ENCODE data around the gene TEX13D. TPM values are rescaled to one million over a fixed set of nuclear protein-coding genes. Genes with fewer than 3 reads are reported as not detected.

The TEX13D gene
- total RNA-seq, 2 experiments from 2014 or later: not detected

- H3K4me1 Mint-ChIP-seq: peaks cover 48% of the 10 kb centered on the region
- H3K9me3 Mint-ChIP-seq (ENCODE audit: low read depth): no peaks in the 10 kb centered on the region
- H3K27ac Mint-ChIP-seq: peak overlapping the region; percentile 87
- peaks cover 19% of the 10 kb centered on the region for H3K36me3 Mint-ChIP-seq
- CTCF ChIA-PET: no interaction called here
- no peak for DNase-seq
- no peaks in the 10 kb centered on the region for H3K27me3 Mint-ChIP-seq
- peak overlapping the region; percentile 24 for H3K4me3 Mint-ChIP-seq
- no peak for ATAC-seq
Measured at GRCh38 chrX:124362761-124363160, 30.3 kb downstream of the TEX13D start.

DNA sequence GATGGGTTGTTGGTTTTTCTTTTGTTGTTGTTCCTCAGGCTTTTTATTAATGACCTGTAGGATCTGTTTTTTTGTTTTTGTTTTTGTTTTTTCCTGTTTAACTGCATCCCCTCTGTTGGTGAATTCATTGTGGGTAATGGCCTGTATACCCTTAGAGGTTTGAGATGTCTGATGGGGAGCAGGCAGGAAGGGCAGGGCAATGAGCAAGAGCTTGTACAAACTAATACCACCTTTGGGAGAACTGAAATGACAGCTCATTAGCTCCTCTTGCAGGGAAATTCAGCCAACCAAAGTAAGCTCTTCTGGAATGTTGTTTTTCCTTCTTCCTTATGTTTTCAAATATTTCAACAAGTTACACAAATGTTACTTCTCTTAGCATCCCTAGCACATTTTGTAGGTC is 37.3 kb downstream of the TEX13D start:
- CTCF ChIA-PET: interaction anchor here (0.9 kb wide), 1 partner anchor 152 kb away, joined by 3 read pairs; no protein-coding TSS in a partner anchor
- no peaks in the 10 kb centered on the region for H3K27me3 Mint-ChIP-seq
- DNase-seq (no peak), ATAC-seq (no peak)
- H3K4me3 Mint-ChIP-seq: no peak overlapping the region
- no peaks in the 10 kb centered on the region for H3K9me3 Mint-ChIP-seq (ENCODE audit: low read depth)
- peaks cover 36% of the 10 kb centered on the region for H3K36me3 Mint-ChIP-seq
- H3K4me1 Mint-ChIP-seq: peaks cover 33% of the 10 kb centered on the region
- H3K27ac Mint-ChIP-seq: peak overlapping the region; percentile 56

- Mint-ChIP-seq H3K4me3 (no peak overlapping the region), H3K4me1 (peaks cover 31% of the 10 kb centered on the region), H3K27ac (no peak overlapping the region), H3K9me3 (ENCODE audit: low read depth) (no peaks in the 10 kb centered on the region), H3K36me3 (peaks cover 36% of the 10 kb centered on the region), H3K27me3 (no peaks in the 10 kb centered on the region)
- ATAC-seq (no peak), DNase-seq (no peak)
- CTCF ChIA-PET: no interaction called here
Measured at GRCh38 chrX:124373348-124373747, 40.9 kb downstream of the TEX13D start.

DNA sequence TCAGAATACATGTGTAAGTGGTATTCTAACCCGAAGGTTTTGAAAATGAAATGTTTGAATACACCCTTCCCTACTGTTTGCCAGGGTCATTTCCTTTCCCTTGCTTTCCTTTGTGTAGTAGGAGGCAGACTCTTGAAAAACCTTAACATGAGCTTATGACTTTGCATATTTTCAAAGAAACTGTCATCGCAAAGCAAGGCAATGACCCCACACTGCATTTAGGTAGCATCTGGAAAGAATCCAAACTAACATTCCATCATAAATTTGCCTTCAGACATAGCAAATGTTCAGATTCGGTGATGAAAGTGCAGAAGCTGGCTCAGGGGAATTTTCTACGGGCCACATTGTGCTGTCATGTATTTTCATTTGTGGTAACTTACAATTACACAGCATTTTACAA is 46.2 kb downstream of the TEX13D start:
- CTCF ChIA-PET: no interaction called here
- Mint-ChIP-seq H3K27me3 (no peaks in the 10 kb centered on the region), H3K36me3 (peaks cover 24% of the 10 kb centered on the region), H3K9me3 (ENCODE audit: low read depth) (no peaks in the 10 kb centered on the region), H3K27ac (no peak overlapping the region), H3K4me1 (peaks cover 14% of the 10 kb centered on the region), H3K4me3 (no peak overlapping the region)
- no peak for ATAC-seq
- no peak for DNase-seq

DNA sequence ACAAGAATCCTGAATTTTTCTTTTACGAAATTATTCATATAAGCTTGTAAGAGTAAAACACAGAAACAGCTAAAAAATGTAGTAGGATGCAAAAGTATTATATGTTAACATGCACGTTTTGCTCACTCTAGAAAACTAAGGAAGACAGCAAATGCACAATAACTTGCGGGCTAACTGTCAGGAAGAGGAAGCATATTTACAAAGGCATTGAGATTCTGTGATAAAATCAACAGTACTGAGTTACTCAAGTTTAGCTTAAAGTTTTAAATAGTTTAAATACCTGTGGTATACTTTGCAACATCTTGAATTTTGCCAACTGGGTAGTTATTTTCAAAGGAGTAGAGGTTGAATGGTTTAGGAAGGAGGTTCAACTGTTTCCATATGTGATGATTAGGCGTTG is 50.9 kb downstream of the TEX13D start:
- Mint-ChIP-seq H3K27ac (peak overlapping the region; percentile 32), H3K4me1 (peaks cover 2% of the 10 kb centered on the region), H3K4me3 (no peak overlapping the region), H3K27me3 (no peaks in the 10 kb centered on the region), H3K36me3 (peaks cover 23% of the 10 kb centered on the region), H3K9me3 (ENCODE audit: low read depth) (no peaks in the 10 kb centered on the region)
- no peak for ATAC-seq
- CTCF ChIA-PET: interaction anchor here (1.6 kb wide), 1 partner anchor 10 kb away, joined by 3 read pairs; no protein-coding TSS in a partner anchor
- no peak for DNase-seq

DNA sequence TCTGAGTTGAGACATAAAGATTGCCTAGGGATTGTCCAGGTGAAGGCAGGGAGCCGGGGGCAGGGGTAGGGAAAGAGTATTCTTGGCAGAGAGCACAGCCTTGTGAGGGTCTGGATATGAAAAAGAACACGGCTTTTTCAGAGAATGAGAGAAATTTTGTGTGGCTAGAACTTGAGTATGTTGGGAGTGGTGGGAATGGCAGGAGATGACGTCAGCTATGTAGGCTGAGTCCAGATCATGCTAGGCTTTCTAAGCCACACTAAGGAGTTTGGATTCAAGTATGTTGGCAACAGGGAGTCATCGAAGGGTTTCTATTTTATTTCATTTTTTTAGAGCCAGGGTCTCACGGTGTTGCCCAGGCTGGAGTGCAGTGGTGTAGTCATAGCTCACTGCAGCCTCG is 53.9 kb downstream of the TEX13D start:
- CTCF ChIA-PET: interaction anchor here (1.6 kb wide), 1 partner anchor 14 kb away, joined by 3 read pairs; no protein-coding TSS in a partner anchor

More for the DNA sequence above, 53.9 kb downstream of the TEX13D start:
- H3K9me3 Mint-ChIP-seq (ENCODE audit: low read depth): no peaks in the 10 kb centered on the region
- peaks cover 19% of the 10 kb centered on the region for H3K36me3 Mint-ChIP-seq
- no peaks in the 10 kb centered on the region for H3K4me1 Mint-ChIP-seq
- H3K4me3 Mint-ChIP-seq: no peak overlapping the region
- ATAC-seq (no peak), DNase-seq (no peak)
- no peak overlapping the region for H3K27ac Mint-ChIP-seq
- H3K27me3 Mint-ChIP-seq: no peaks in the 10 kb centered on the region

Other genes with a start within 250 kb of the TEX13D start
- gene SH2D1A, start 13.9 kb downstream of the TEX13D start, total RNA-seq: 10 to 100 TPM; 47.0 to 61.8 TPM